Chondrocyte (in vitro differentiated cells): ENCODE results near the gene COQ8A. TPM values are rescaled to one million over a fixed set of nuclear protein-coding genes. Genes with fewer than 3 reads are reported as not detected.

Source experiments
- DNase-seq: peaks from one replicate; pipeline ENCODE4 v3.0.0; 2021; ENCODE audit warnings: mixed read lengths, low spot score
- H3K27ac Mint-ChIP-seq: one replicate; pipeline ENCODE4 v1.8.0; 2021; ENCODE audit warnings: mild to moderate bottlenecking, moderate library complexity, mixed read lengths; ENCODE audit not compliant: unreplicated experiment
- H3K27me3 Mint-ChIP-seq: 2 replicates; pipeline ENCODE4 v1.8.0; 2021; ENCODE audit warnings: low read depth, mixed read lengths
- H3K36me3 Mint-ChIP-seq: 2 replicates; pipeline ENCODE4 v1.8.0; 2021; ENCODE audit warnings: low read depth, mixed read lengths
- H3K4me1 Mint-ChIP-seq: 2 replicates; pipeline ENCODE4 v1.8.0; 2021; ENCODE audit warnings: low read depth, mild to moderate bottlenecking, mixed read lengths
- H3K4me3 Mint-ChIP-seq: one replicate; pipeline ENCODE4 v1.8.0; 2021; ENCODE audit warnings: mild to moderate bottlenecking, moderate library complexity, mixed read lengths; ENCODE audit not compliant: unreplicated experiment
- H3K9me3 Mint-ChIP-seq: 2 replicates; pipeline ENCODE4 v1.8.0; 2021; ENCODE audit warnings: low read depth, mixed read lengths
- total RNA-seq: library from RNA; stranded (reverse); gene quantifications from 3 replicates; pipeline ENCODE4 v1.2.1, GENCODE V29; 2021
- TF ChIP-seq, protein P1 (sequence below): fragments of 200-600 bp; sonication (generic); IDR thresholded peaks from 2 replicates; pipeline ENCODE4 v1.5.0; 2021; ENCODE audit warnings: antibody characterized with exemption, mild to moderate bottlenecking, moderate library complexity

The COQ8A gene
- total RNA-seq, 1 donor from 2014 or later: 7.4 TPM

DNA sequence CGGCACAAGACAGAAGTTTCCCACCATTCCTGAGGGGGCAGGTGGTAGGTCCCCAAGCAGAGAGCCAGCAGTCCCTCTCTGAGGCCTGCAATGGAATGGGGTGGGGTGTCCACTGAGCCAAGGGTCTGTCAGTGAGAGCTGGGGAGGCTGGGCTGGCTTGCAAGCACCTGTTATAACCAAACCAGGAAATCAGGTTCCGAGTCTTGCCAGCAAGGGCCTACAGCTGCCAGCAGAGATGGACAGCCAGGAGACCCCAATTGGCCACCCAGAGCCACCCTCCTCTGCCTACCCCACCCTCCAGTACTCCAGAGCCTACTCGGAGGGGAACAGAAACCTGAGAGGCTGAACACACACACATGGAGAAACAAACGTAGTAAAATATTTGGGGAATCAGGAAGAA lies 37.5 kb upstream of the COQ8A start:
- DNase-seq: no peak
- H3K36me3 Mint-ChIP-seq: peaks cover 8% of the 10 kb centered on the region
- H3K27ac Mint-ChIP-seq: no peak overlapping the region
- no peaks in the 10 kb centered on the region for H3K9me3 Mint-ChIP-seq
- H3K4me1 Mint-ChIP-seq: peaks cover 13% of the 10 kb centered on the region
- H3K4me3 Mint-ChIP-seq: no peak overlapping the region
- TF ChIP-seq, protein P1, sequence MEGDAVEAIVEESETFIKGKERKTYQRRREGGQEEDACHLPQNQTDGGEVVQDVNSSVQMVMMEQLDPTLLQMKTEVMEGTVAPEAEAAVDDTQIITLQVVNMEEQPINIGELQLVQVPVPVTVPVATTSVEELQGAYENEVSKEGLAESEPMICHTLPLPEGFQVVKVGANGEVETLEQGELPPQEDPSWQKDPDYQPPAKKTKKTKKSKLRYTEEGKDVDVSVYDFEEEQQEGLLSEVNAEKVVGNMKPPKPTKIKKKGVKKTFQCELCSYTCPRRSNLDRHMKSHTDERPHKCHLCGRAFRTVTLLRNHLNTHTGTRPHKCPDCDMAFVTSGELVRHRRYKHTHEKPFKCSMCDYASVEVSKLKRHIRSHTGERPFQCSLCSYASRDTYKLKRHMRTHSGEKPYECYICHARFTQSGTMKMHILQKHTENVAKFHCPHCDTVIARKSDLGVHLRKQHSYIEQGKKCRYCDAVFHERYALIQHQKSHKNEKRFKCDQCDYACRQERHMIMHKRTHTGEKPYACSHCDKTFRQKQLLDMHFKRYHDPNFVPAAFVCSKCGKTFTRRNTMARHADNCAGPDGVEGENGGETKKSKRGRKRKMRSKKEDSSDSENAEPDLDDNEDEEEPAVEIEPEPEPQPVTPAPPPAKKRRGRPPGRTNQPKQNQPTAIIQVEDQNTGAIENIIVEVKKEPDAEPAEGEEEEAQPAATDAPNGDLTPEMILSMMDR: no peak
- no peaks in the 10 kb centered on the region for H3K27me3 Mint-ChIP-seq

DNA sequence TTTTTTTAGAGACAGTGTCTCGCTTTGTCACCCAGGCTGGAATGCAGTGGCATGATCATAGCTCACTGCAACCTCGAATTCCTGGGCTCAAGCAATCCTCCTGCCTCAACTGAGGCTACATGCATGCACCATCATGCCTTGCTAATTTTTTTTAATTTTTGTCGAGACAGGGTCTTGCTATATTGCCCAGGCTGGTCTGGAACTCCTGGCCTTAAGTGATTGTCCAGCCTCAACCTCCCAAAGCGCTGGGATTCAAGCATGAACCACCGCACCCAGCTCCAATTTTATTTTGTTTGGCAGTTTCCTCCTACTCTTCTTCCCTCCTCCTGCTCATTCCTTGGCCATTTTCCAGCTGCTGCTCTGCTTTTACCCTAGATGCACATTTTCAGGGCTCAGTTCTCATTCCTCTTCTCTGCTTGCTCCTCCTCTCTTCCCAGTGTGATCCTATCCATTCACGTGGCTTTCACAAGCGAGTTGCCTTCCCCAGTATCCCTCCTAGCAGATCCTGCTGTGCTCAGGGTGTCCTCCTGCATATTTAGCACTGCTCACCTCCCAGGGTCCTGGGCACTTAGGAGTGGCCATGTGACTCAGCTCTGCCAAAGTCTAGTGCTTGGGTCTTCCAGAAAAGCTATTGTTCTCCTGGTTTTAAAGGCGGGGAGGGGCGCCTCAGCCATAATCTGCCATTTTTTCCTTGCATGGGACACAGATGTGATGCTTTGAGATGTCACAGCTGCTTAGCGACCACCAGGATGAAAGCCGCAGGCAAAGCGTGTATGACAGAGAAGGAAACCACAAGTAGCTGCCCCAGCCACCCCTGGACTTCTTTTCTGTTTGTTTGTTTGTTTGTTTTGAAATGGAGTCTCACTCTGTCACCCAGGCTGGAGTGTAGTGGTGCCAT lies 36.0 kb upstream of the COQ8A start:
- Mint-ChIP-seq H3K4me1 (peaks cover 13% of the 10 kb centered on the region), H3K27ac (no peak overlapping the region), H3K27me3 (no peaks in the 10 kb centered on the region), H3K4me3 (no peak overlapping the region), H3K36me3 (peaks cover 11% of the 10 kb centered on the region), H3K9me3 (no peaks in the 10 kb centered on the region)
- no peak for DNase-seq
- TF ChIP-seq, protein P1: no peak

DNA sequence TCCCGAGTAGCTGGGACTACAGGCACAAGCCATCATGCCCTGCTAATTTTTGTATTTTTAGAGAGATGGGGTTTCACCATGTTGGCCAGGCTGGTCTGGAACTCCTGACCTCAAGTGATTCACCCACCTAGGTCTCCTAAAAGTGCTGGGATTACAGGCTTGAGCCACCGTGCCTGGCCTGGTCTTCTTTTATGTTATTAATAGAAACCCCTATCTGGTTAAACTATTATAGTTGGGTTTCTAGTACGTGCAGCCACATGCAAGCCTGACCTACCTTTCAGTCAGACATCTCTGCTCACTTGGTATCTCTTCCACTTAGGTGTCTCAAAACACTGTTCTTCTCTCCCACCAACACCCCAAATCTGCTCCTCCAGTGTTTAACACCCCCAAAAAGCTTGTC lies 35.3 kb upstream of the COQ8A start:
- no peak overlapping the region for H3K27ac Mint-ChIP-seq
- no peak for DNase-seq
- no peaks in the 10 kb centered on the region for H3K27me3 Mint-ChIP-seq
- peaks cover 7% of the 10 kb centered on the region for H3K36me3 Mint-ChIP-seq
- H3K4me3 Mint-ChIP-seq: no peak overlapping the region
- peaks cover 13% of the 10 kb centered on the region for H3K4me1 Mint-ChIP-seq
- TF ChIP-seq, protein P1: no peak
- no peaks in the 10 kb centered on the region for H3K9me3 Mint-ChIP-seq

DNA sequence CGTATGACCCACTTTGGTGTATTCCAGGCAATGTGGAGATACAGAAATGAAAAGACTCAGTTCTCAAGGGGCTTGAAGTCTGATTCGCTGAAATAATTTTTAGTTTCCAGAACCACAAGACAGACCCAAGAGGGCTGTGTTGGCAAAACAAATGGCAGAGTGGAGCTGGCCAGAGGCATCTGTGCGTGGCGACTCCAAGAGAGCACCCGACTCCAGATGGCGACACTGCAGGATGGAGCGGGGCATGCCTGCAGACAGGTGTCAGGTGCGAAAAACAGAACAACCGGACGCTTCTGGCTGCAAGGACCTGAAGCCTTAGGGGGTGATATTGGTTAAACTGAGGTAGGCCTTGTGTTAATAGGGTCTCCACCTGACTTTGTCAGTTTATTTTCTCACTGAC lies 31.7 kb upstream of the COQ8A start:
- H3K27me3 Mint-ChIP-seq: no peaks in the 10 kb centered on the region
- peaks cover 8% of the 10 kb centered on the region for H3K36me3 Mint-ChIP-seq
- H3K4me1 Mint-ChIP-seq: peaks cover 9% of the 10 kb centered on the region
- TF ChIP-seq, protein P1: no peak
- no peak overlapping the region for H3K4me3 Mint-ChIP-seq
- no peak overlapping the region for H3K27ac Mint-ChIP-seq
- no peaks in the 10 kb centered on the region for H3K9me3 Mint-ChIP-seq
- no peak for DNase-seq

DNA sequence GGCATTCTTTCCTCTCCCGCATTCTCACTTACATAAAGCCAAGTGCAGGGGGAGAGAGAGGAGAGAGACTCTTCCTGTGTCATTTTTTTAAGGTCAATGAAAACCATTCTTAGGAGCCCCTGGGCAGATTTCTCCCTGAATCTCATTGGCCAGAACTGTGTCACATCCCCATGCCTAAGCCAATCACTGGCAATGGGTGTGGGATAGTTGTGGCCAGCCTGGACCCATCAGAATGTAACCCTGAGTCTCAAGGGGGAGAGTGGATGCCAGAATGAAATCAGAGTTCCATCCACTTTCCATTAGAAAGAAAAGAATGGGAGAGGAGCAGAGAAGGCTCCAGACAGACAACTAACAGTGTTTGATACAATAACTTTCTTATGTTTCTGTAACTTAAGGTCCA lies 31.2 kb upstream of the COQ8A start:
- Mint-ChIP-seq H3K27ac (no peak overlapping the region), H3K36me3 (peaks cover 8% of the 10 kb centered on the region), H3K4me1 (peaks cover 5% of the 10 kb centered on the region), H3K27me3 (no peaks in the 10 kb centered on the region), H3K4me3 (no peak overlapping the region), H3K9me3 (no peaks in the 10 kb centered on the region)
- DNase-seq: no peak
- TF ChIP-seq, protein P1: no peak
